Neural crest cell (in vitro differentiated cells): ENCODE measurements around the gene PTGR1. TPM values are rescaled to one million over a fixed set of nuclear protein-coding genes. Genes with fewer than 3 reads are reported as not detected.

Source experiments
- DNase-seq: peaks from one replicate; pipeline ENCODE4 v3.0.0; 2021; ENCODE audit warnings: low read depth, mixed read lengths, low spot score
- H3K27ac Mint-ChIP-seq: one replicate; pipeline ENCODE4 v1.8.0; 2021; ENCODE audit warnings: mild to moderate bottlenecking, mixed read lengths; ENCODE audit not compliant: unreplicated experiment
- H3K27me3 Mint-ChIP-seq: 2 replicates; pipeline ENCODE4 v1.8.0; 2021; ENCODE audit warnings: low read depth, mild to moderate bottlenecking, mixed read lengths
- H3K36me3 Mint-ChIP-seq: 2 replicates; pipeline ENCODE4 v1.8.0; 2021; ENCODE audit warnings: low read depth, mild to moderate bottlenecking, mixed read lengths
- H3K4me1 Mint-ChIP-seq: 2 replicates; pipeline ENCODE4 v1.8.0; 2021; ENCODE audit warnings: mixed read lengths
- H3K4me3 Mint-ChIP-seq: one replicate; pipeline ENCODE4 v1.8.0; 2021; ENCODE audit warnings: mild to moderate bottlenecking, mixed read lengths
- H3K9me3 Mint-ChIP-seq: 2 replicates; pipeline ENCODE4 v1.8.0; 2021; ENCODE audit warnings: mixed read lengths
- long read RNA-seq: library from polyadenylated mRNA; unstranded; transcript quantifications from one replicate; pipeline ENCODE4 v2.0.0, GENCODE V29; 2020
- total RNA-seq: library from RNA; stranded (reverse); gene quantifications from 2 replicates; pipeline ENCODE4 v1.2.1, GENCODE V29; 2021
- TF ChIP-seq, protein P1 (sequence below): fragments of 200-600 bp; sonication (generic); conservative IDR thresholded peaks from 2 replicates; pipeline ENCODE4 v1.5.0; 2021; ENCODE audit warnings: antibody characterized with exemption, mild to moderate bottlenecking

Gene PTGR1
- total RNA-seq = 51.5 and 61.7 TPM in 2 replicates
- long read RNA-seq, transcript PTGR1-201 (10 exons, 1,223 nt) = major isoform, 99 of 165 reads
- long read RNA-seq, transcript PTGR1-205 (10 exons, 1,407 nt) = minor isoform, 36 of 165 reads
- long read RNA-seq, partial matches to known transcripts = 2 of 165 reads
- long read RNA-seq, other reads (novel, unspliced or antisense) = 23 of 165 reads

DNA sequence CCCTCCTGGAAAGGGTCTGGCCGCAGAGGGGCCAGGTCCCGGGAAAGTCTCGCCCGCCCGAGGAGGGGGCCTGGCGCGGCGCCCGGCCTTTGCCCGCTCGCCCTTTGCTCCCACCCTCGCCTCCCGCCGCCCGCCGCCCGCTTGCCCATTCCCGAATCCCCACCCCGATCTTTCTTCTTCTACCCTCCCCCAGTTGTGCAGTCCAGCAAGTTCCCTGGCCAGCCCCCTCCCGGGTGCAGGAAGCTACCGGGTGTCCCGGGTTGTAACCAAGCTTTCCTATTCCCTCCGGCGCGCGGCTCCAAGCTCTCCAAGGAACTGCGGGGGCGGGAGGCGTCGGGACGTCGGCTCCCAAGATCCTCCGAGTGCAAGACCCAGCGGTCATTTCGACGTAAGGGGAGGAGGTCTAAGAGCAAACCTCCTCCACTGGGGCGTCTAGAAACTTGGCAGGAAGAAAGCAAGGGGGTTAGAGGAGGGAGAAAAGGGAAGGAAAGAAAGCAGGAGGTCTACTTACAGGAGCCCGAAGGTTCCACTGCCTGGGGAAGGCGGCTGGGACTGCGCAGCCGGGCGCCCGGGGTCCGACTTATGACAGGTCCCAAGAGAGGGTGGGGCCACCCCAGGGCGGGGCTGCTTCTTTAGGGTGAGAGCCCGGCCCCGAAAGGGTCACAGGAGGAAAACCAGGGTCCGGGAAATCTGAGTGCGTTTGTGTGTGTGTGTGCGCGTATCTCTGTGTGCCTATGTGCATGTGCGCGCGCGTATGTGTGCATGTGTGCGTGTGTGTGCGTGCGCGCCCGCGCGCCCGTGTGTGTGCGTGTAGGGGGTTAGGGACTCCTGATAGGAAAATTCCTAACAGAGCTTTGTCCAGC is at the start of gene PTGR1:
TSS of gene PTGR1 (minus strand) at position 556 of the 863 bp plus-strand sequence. CDS start 2,225 bp downstream, outside the sequence.
- Mint-ChIP-seq H3K4me3 (peak within 1 kb of the TSS; percentile 93), H3K27me3 (peaks cover 5% of the 10 kb centered on the region), H3K4me1 (peaks cover 31% of the 10 kb centered on the region), H3K9me3 (no peaks in the 10 kb centered on the region), H3K27ac (peak within 1 kb of the TSS; percentile 66), H3K36me3 (no peaks in the 10 kb centered on the region)
- TF ChIP-seq, protein P1, sequence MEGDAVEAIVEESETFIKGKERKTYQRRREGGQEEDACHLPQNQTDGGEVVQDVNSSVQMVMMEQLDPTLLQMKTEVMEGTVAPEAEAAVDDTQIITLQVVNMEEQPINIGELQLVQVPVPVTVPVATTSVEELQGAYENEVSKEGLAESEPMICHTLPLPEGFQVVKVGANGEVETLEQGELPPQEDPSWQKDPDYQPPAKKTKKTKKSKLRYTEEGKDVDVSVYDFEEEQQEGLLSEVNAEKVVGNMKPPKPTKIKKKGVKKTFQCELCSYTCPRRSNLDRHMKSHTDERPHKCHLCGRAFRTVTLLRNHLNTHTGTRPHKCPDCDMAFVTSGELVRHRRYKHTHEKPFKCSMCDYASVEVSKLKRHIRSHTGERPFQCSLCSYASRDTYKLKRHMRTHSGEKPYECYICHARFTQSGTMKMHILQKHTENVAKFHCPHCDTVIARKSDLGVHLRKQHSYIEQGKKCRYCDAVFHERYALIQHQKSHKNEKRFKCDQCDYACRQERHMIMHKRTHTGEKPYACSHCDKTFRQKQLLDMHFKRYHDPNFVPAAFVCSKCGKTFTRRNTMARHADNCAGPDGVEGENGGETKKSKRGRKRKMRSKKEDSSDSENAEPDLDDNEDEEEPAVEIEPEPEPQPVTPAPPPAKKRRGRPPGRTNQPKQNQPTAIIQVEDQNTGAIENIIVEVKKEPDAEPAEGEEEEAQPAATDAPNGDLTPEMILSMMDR = no peak
- peak; percentile 62 for DNase-seq

DNA sequence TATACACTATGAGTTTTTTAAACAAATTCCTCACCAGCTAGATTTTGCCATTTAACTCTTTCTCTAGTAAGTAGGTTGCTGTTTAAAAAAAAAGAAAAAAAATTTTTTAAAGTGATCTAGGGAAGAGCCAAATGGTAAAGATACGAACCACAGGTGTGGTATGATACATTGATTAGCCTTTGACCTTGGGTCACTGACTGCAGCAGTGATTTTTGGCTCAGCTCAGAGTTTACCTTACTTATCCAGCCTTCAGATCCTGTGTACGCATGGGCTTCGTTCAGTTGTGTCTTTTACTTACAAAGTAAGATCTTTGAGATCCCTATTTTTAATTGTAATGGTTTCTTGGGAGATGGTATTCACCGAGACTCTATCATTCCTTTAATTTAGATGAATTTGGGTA is 49.6 kb upstream of the PTGR1 start:
- no peak for DNase-seq
- Mint-ChIP-seq H3K4me1 (no peaks in the 10 kb centered on the region), H3K36me3 (peaks cover 13% of the 10 kb centered on the region), H3K4me3 (no peak overlapping the region), H3K27me3 (no peaks in the 10 kb centered on the region), H3K9me3 (no peaks in the 10 kb centered on the region), H3K27ac (no peak overlapping the region)
- TF ChIP-seq, protein P1 = no peak

DNA sequence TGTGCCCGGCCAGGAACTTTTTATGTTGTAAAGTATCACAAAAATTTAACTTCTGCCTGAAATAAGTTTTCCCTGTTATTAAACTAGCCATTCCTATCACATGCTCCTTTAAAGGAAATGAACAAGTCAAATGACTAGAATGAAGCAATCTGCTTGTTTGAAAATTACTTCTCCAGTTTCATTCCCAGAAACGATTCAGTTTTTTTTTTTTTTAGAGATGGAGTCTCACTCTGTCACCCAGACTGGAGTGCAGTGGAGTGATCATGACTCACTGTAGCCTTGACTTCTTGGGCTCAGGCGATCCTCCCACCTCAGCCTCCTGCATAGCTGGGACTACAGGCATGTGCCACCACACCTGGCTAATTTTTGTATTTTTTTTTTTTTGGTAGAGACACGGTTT is 48.6 kb upstream of the PTGR1 start:
- no peaks in the 10 kb centered on the region for H3K9me3 Mint-ChIP-seq
- DNase-seq = no peak
- H3K4me3 Mint-ChIP-seq = no peak overlapping the region
- no peaks in the 10 kb centered on the region for H3K27me3 Mint-ChIP-seq
- H3K27ac Mint-ChIP-seq = no peak overlapping the region
- peaks cover 15% of the 10 kb centered on the region for H3K36me3 Mint-ChIP-seq
- TF ChIP-seq, protein P1 = no peak
- no peaks in the 10 kb centered on the region for H3K4me1 Mint-ChIP-seq

DNA sequence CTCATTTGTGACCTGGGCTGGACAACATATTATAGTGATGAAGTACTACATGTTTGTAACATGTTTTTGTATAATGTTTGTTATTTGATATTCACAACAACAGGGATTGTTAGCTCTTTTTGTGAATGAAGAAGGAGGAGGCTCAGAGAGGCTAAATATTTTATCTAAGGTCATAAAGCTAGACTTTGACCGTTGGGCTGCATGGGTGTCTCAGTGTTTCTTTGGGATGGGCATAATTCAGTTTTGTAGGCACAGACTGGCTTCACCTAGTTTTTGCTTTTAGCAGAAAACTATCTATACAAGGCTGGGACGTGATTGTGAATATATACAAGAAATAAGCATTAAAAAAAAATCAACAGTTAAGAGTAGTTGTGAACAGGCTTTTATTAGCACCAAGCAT is 47.0 kb upstream of the PTGR1 start:
- TF ChIP-seq, protein P1 = no peak
- Mint-ChIP-seq H3K27ac (no peak overlapping the region), H3K4me1 (no peaks in the 10 kb centered on the region)

DNA sequence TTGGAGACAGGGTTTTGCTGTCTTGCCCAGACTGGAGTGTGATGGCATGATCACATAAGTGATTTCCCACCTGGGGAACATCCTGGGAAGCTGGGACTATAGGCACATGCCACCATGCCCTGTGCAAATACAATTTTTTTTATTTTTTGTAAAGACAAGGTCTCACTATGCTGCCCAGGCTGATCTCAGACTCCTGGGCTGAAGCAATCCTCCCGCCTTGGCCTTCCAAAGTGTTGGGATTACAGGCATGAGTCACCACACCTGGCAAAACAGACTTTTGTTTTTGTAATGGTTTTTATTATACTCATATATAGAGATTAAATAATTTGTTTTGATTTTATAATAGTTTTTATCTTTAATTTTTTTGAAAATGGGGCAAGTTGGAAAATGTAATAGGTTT is 46.4 kb upstream of the PTGR1 start:
- Mint-ChIP-seq H3K4me1 (no peaks in the 10 kb centered on the region), H3K4me3 (no peak overlapping the region), H3K27me3 (no peaks in the 10 kb centered on the region), H3K36me3 (peaks cover 17% of the 10 kb centered on the region), H3K9me3 (no peaks in the 10 kb centered on the region), H3K27ac (no peak overlapping the region)
- no peak for DNase-seq
- TF ChIP-seq, protein P1 = no peak

More for the DNA sequence above, 47.0 kb upstream of the PTGR1 start:
- Mint-ChIP-seq H3K36me3 (peaks cover 17% of the 10 kb centered on the region), H3K27me3 (no peaks in the 10 kb centered on the region), H3K4me3 (no peak overlapping the region), H3K9me3 (no peaks in the 10 kb centered on the region)
- DNase-seq = no peak
